ENCODE data around the gene KIF16B.

The KIF16B gene

DNA sequence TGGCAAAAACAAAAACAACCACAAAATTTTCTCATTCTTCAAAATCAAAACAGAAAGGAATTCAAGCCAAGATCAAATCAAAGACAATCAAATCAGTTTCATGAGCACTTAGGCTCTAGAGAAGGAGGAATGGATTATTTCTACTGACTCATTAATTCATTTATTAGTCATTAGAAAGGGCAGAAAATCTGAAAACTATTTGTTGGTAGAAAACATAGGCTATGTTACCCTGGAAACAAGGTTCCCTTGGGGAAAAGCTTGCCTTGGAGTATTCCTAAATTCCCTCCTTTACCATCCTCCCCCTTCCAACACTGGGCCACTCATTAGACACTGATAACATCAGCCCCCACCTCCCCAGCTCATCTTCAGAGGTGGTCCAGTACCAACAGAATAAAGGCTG lies 17.5 kb downstream of the KIF16B start:
- DNase-seq (ENCODE audit: insufficient read length, low spot score) (no peak), FAIRE-seq (no peak)
- TF ChIP-seq, protein P1, sequence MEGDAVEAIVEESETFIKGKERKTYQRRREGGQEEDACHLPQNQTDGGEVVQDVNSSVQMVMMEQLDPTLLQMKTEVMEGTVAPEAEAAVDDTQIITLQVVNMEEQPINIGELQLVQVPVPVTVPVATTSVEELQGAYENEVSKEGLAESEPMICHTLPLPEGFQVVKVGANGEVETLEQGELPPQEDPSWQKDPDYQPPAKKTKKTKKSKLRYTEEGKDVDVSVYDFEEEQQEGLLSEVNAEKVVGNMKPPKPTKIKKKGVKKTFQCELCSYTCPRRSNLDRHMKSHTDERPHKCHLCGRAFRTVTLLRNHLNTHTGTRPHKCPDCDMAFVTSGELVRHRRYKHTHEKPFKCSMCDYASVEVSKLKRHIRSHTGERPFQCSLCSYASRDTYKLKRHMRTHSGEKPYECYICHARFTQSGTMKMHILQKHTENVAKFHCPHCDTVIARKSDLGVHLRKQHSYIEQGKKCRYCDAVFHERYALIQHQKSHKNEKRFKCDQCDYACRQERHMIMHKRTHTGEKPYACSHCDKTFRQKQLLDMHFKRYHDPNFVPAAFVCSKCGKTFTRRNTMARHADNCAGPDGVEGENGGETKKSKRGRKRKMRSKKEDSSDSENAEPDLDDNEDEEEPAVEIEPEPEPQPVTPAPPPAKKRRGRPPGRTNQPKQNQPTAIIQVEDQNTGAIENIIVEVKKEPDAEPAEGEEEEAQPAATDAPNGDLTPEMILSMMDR (IDR thresholded peaks at IDR 0.05; ENCODE audit: insufficient read depth, missing control alignments): no peak

DNA sequence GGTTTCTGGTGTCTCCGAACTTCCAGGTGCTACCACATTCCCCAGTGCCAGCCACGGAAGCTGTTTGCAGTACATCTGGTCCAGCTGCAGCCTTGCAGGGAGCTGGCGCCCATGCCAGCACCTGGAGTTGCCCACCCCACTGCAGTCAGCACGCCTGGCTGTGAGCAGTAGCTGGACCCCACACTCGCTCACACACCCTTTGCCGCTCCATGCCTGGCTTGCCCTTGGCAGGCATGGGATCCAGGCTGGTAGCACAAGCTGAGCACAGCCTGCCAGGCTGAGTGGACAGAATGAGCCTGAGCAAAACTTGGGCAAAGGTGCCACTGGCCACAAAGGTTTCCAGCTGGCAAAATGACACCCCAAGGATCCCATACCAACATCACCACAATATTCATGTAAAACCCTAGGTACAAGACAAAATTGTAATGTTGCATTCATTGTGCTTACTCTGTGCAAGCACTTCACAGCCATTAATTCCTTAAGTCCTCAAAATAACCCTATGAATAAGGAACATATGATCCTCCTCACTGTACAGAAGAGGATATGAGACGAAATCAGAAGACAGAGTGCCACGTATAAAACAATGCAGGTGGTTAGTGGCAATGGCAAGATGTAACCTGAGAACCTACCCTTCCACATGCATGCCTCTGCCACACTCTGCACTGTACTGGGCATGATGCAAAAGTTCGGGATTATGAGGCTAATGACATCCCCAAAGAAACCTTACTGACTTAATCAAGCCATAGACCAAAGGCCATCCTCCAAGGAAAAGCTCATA lies 18.3 kb downstream of the KIF16B start:
- DNase-seq (ENCODE audit: insufficient read length, low spot score) (no peak), FAIRE-seq (no peak)

DNA sequence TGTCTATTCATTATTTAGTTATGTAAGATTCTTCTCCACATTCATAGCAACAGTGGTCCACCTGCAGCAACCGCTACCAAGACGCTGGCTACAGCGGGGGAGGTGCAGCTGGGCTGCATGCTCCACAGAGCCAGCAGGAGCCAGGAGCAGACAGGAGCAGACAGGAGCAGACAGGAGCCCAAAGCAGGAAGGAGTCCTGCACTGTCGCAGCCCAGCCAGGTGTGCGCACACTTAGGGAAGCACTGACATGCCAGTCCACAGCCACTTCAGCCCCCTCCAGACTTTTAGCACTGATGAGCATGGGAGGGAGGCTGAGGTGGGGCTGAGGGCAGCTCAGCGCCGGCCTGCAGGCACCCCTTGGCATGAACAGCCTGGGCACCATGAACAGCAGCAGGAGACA lies 19.6 kb downstream of the KIF16B start:
- FAIRE-seq: no peak
- DNase-seq (ENCODE audit: insufficient read length, low spot score): no peak

More for the DNA sequence above, 18.3 kb downstream of the KIF16B start:
- TF ChIP-seq, protein P1 (IDR thresholded peaks at IDR 0.05; ENCODE audit: insufficient read depth, missing control alignments): no peak

DNA sequence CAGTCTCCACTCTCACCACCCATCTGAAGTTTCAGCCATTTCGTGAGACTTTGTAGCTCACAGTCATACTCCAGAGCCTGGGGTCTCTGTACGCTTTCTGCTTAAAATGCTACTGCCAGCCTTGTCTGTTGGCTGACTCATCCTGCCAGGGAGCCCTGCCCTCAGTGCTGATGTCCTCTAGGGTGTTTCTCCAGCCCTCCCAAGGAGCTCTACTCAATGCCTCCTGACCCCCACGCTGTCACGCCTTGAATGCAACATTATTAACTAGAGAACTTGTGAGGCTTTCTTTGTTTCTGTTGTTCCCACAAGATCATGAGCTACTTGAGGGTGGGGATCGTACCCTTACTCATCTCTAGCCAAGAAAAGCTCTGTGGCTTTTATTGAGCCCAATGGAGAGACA lies 20.1 kb downstream of the KIF16B start:
- FAIRE-seq (no peak), DNase-seq (ENCODE audit: insufficient read length, low spot score) (no peak)
- TF ChIP-seq, protein P1 (IDR thresholded peaks at IDR 0.05; ENCODE audit: insufficient read depth, missing control alignments): no peak

More for the DNA sequence above, 19.6 kb downstream of the KIF16B start:
- TF ChIP-seq, protein P1 (IDR thresholded peaks at IDR 0.05; ENCODE audit: insufficient read depth, missing control alignments): no peak

DNA sequence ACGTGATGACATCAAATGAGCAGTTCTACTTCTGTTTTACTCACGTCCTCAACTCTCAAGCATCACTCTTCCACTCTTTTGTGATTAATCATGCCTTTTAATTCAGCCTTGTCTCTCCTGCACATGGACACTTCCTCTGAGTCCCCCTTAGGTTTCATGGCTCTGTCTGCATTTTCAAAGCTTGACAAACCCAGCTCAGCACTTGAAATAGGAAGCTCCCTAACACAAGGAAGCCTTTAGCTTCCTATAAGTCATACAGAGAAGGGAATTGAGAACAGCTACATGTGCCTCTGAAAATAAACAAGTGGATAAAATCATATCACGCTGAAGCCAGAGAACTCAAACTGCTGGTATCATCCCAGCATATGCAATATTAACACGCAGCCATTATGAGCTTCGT lies 21.2 kb downstream of the KIF16B start:
- TF ChIP-seq, protein P1 (IDR thresholded peaks at IDR 0.05; ENCODE audit: insufficient read depth, missing control alignments): no peak
- DNase-seq (ENCODE audit: insufficient read length, low spot score): no peak
- no peak for FAIRE-seq

DNA sequence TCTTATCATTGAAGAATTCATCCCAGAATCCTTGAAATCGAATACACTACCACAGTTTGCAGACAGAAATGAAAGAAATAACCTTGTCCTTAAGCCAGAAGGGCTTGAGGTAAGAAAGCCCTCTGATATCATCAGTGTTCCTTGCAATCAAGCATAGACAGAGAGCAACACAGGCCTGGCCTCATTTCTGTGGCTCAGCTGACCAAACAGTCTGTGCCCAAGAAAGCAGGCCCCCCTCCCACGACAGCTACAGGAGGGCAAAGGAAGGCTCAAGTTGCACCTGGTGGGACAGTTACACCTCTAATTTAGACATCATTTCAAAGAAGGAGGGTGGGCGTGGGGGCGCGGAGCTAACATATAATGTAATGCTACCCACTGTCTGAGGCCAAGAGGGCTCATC lies 21.6 kb downstream of the KIF16B start:
- TF ChIP-seq, protein P1 (IDR thresholded peaks at IDR 0.05; ENCODE audit: insufficient read depth, missing control alignments): no peak
- FAIRE-seq: no peak
- no peak for DNase-seq (ENCODE audit: insufficient read length, low spot score)

DNA sequence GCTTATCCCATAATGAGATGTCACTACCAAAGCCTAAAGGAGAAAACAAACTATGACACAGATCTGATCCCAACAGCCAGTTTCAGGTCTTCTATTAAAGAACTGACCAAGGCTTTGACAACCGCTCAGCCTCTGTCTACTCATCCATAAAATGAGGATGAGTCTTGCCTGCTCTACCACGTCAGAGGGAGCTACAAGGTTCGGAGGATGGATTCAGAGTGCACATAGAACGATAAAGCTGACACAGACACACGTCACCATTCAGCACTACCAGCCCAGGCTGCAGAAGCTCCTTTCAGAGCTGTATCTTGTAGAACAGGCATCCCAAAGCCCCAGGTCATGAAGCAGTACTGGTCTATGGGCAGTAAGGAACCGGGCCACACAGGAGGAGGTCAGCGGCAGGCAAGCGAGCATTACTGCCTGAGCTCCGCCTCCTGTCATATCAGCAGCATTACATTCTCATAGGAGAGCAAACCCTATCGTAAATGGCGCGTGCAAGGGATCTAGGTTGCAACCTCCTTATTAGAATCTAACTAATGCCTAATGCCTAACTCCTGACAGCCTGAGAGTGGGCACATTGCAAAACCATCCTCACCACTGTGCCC lies 25.1 kb downstream of the KIF16B start:
- DNase-seq (ENCODE audit: insufficient read length, low spot score) (no peak), FAIRE-seq (no peak)
- TF ChIP-seq, protein P1 (IDR thresholded peaks at IDR 0.05; ENCODE audit: insufficient read depth, missing control alignments): no peak
